Measurements from ENCODE around the gene CACNA2D1.

GRCh38 chr7:82382276-82382675 lies 61.3 kb downstream of the CACNA2D1 start:
- TF ChIP-seq, protein P1, sequence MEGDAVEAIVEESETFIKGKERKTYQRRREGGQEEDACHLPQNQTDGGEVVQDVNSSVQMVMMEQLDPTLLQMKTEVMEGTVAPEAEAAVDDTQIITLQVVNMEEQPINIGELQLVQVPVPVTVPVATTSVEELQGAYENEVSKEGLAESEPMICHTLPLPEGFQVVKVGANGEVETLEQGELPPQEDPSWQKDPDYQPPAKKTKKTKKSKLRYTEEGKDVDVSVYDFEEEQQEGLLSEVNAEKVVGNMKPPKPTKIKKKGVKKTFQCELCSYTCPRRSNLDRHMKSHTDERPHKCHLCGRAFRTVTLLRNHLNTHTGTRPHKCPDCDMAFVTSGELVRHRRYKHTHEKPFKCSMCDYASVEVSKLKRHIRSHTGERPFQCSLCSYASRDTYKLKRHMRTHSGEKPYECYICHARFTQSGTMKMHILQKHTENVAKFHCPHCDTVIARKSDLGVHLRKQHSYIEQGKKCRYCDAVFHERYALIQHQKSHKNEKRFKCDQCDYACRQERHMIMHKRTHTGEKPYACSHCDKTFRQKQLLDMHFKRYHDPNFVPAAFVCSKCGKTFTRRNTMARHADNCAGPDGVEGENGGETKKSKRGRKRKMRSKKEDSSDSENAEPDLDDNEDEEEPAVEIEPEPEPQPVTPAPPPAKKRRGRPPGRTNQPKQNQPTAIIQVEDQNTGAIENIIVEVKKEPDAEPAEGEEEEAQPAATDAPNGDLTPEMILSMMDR (IDR thresholded peaks at IDR 0.05): no peak
- TF ChIP-seq POLR2A (IDR thresholded peaks at IDR 0.05): no peak
